ENCODE data around the gene USP3.

GRCh38 chr15:63500265-63501250, 3.8 kb upstream of the USP3 start:
- TF ChIP-seq, protein P1, sequence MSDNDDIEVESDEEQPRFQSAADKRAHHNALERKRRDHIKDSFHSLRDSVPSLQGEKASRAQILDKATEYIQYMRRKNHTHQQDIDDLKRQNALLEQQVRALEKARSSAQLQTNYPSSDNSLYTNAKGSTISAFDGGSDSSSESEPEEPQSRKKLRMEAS (IDR thresholded peaks at IDR 0.05; ENCODE audit: low read depth), result no peak
- TF ChIP-seq RAD21 (IDR thresholded peaks at IDR 0.05; ENCODE audit: low read length) (no peak), CTCF (IDR thresholded peaks at IDR 0.05) (no peak), EZH2phosphoT487 (IDR thresholded peaks at IDR 0.05; ENCODE audit: borderline replicate concordance, low read depth) (no peak), POLR2AphosphoS5 (IDR thresholded peaks at IDR 0.05; ENCODE audit: low read depth, low read length) (no peak), NRF1 (IDR thresholded peaks at IDR 0.05; ENCODE audit: low read depth, low read length) (no peak), RFX5 (IDR thresholded peaks at IDR 0.05; ENCODE audit: low read length) (no peak), TCF12 (IDR thresholded peaks at IDR 0.05) (no peak), TEAD4 (IDR thresholded peaks at IDR 0.05; ENCODE audit: borderline replicate concordance, insufficient read depth) (no peak), SMC3 (IDR thresholded peaks at IDR 0.05; ENCODE audit: low read depth, low read length) (no peak), EP300 (IDR thresholded peaks at IDR 0.05; ENCODE audit: borderline replicate concordance in 1 of 2, low read depth in 1 of 2, low read length in 1 of 2) (no peak), FOXJ3 (CRISPR knock-in tag; IDR thresholded peaks at IDR 0.05) (no peak), RXRA (IDR thresholded peaks at IDR 0.05; ENCODE audit: borderline replicate concordance, low read depth) (no peak)

All from SK-N-SH (cell line).